Esophagus squamous epithelium (tissue), 5 donors: Measurements from ENCODE around the gene DNAH7. TPM values are rescaled to one million over a fixed set of nuclear protein-coding genes. Genes with fewer than 3 reads are reported as not detected.

ENCODE experiments used
- DNase-seq: peaks from one replicate; lab custom pipeline; 2025; lab: John Stamatoyannopoulos, UW
- H3K27ac ChIP-seq, 4 donors: fragments of 200-600 bp; sonication (generic); one replicate each; pipeline ENCODE4 v1.5.1; 2016 to 2019; ENCODE audit warnings: mild to moderate bottlenecking in 1 of 4
- H3K27me3 ChIP-seq, 4 donors: fragments of 200-600 bp; sonication (generic); 1 replicate in 3 of 4; 2 replicates in 1 of 4; pipeline versions ENCODE4 v1.5.1 to v1.6.0; 2017 to 2021; ENCODE audit warnings: antibody characterized with exemption in 1 of 4
- H3K36me3 ChIP-seq, 3 donors: fragments of 200-600 bp; sonication (generic); one replicate each; pipeline ENCODE4 v1.5.1; 2016 to 2019
- H3K4me1 ChIP-seq, 3 donors: fragments of 200-600 bp; sonication (generic); one replicate each; pipeline ENCODE4 v1.5.1; 2017 to 2019
- H3K4me3 ChIP-seq, 4 donors: fragments of 200-600 bp; sonication (generic); 1 replicate in 3 of 4; 2 replicates in 1 of 4; pipeline ENCODE4 v1.5.1; 2016 to 2019; ENCODE audit warnings: mild to moderate bottlenecking in 2 of 4, moderate library complexity in 1 of 4
- H3K9me3 ChIP-seq, 3 donors: fragments of 200-600 bp; sonication (generic); one replicate each; pipeline ENCODE4 v1.5.1; 2016 to 2019
- POLR2A ChIP-seq, 4 donors: fragments of 450-650 bp; IDR thresholded peaks; one replicate each; pipeline ENCODE4 v1.6.1; 2017; ENCODE audit warnings: antibody characterized with exemption in 4 of 4, mild to moderate bottlenecking in 4 of 4, moderate library complexity in 3 of 4
- WGBS, 2 donors: methylation state at CpG; one replicate each; pipeline ENCODE4 v1.1.5; 2018; 5-methylcytosine and 5-hydroxymethylcytosine counted together
- intact Hi-C: fragments of 100-400 bp; cut with DNase I; formaldehyde crosslinking; loops from one replicate; pipeline ENCODE4 v1.15.0; 2022
- total RNA-seq, 4 donors: library from RNA; depleted of rRNA; stranded (reverse); fragments of >200 nt; gene quantifications; one replicate each; pipeline ENCODE4 v1.1.0, GENCODE V29; 2016
- TF ChIP-seq, protein P1 (sequence below), 6 experiments: fragments of 450-650 bp in 4 of 6; fragments of 200-600 bp in 2 of 6; sonication (generic) in 2 of 6; IDR thresholded peaks; one replicate each; pipeline ENCODE4 v1.5.1; 2016 to 2019; ENCODE audit warnings: antibody characterized with exemption in 6 of 6, mild to moderate bottlenecking in 4 of 6, moderate library complexity in 4 of 6
- donor health status: DM: yes; HTN: yes; CAD: no.

The DNAH7 gene
- total RNA-seq, 4 donors from 2014 or later = 0.15 to 0.76 (median 0.28) TPM

DNA sequence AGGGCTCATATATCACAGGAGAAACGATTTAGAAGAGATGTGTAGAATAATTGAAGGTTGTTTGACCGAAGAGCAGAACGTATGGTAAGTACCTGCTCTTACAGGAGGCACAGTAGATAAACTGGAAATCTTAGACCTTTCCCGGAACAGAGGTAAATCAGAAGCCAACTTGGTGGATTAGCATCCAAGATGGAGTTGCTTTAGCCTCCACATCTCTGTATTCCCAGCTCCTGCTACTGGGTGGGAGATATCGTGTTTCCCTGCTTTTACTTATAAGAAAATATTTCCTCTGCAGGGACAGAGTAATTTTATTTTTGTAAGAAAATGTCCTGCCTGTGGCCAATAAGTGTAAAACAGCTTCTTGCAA, 247.1 kb downstream of the DNAH7 start:
- Histone ChIP-seq H3K27me3 (no peaks in the 10 kb centered on the region), H3K27ac (no peak overlapping the region), H3K36me3 (no peaks in the 10 kb centered on the region), H3K4me1 (no peaks in the 10 kb centered on the region), H3K4me3 (no peak overlapping the region), H3K9me3 (no peaks in the 10 kb centered on the region)
- intact Hi-C loops = no loop called here
- no peak for DNase-seq
- 76 to 90% methylated on average over 5 of the region's 5 CpGs for WGBS, 2 donors
- no peak for TF ChIP-seq POLR2A (IDR thresholded peaks at IDR 0.05)
- TF ChIP-seq, protein P1, sequence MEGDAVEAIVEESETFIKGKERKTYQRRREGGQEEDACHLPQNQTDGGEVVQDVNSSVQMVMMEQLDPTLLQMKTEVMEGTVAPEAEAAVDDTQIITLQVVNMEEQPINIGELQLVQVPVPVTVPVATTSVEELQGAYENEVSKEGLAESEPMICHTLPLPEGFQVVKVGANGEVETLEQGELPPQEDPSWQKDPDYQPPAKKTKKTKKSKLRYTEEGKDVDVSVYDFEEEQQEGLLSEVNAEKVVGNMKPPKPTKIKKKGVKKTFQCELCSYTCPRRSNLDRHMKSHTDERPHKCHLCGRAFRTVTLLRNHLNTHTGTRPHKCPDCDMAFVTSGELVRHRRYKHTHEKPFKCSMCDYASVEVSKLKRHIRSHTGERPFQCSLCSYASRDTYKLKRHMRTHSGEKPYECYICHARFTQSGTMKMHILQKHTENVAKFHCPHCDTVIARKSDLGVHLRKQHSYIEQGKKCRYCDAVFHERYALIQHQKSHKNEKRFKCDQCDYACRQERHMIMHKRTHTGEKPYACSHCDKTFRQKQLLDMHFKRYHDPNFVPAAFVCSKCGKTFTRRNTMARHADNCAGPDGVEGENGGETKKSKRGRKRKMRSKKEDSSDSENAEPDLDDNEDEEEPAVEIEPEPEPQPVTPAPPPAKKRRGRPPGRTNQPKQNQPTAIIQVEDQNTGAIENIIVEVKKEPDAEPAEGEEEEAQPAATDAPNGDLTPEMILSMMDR (IDR thresholded peaks at IDR 0.05) = no peak

DNA sequence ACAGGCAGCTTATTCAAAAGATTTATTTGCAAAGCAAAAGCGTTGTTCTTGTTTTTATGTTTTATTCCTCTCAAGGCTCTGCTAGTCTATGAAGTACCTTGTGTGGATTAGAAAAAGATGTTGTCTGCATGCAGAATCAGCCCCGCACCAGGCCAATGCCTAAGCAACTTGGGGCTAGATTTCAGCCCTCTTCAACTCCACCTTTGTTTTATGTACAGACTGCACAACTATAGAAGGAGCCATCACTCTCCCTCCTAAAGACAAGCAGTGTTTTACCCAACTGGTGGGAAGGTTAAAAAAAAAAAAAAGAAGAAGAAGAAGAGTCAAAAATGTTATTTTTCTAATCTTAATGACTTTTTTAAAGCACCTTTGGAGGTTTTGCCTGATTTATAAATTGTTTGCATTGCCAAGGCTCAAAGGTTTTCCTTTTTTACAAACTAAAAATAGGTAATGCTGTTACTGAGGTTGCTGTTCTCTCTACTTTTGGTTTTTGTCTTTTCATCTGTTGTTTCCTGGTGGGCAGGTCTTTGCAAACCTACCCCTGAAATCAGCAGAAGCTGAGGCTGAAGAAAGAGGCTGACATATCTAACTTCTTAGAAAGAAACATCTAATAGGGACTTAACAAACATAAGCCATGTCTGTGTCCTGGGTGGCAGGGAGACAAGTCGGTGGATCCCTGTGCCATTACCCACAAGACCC, 247.6 kb downstream of the DNAH7 start:
- no peaks in the 10 kb centered on the region for H3K9me3 ChIP-seq
- DNase-seq = no peak
- 82 to 86% methylated on average over 3 of the region's 3 CpGs for WGBS, 2 donors
- no peak overlapping the region for H3K4me3 ChIP-seq
- H3K27ac ChIP-seq = no peak overlapping the region
- no peaks in the 10 kb centered on the region for H3K4me1 ChIP-seq
- H3K36me3 ChIP-seq = no peaks in the 10 kb centered on the region
- intact Hi-C loops = no loop called here
- H3K27me3 ChIP-seq = no peaks in the 10 kb centered on the region
- TF ChIP-seq POLR2A (IDR thresholded peaks at IDR 0.05) = no peak
- TF ChIP-seq, protein P1 (IDR thresholded peaks at IDR 0.05) = no peak

DNA sequence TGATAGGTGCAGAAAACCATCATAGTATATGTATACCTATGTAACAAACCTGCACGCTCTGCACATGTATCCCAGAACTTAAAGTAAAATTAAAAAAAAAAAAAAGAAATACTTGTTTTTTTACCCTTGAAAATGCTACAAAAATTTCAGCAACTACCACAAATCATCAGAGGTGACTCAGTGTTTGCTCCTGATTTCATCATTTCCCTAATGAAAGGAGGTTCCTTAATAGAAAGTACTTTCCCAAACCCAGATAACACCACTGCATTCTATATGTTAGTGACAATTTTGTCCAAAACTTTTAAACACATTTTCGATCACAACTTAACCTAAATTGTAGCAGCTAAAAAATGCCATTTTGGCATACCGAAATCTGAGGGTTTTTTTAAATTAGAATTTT, 248.3 kb downstream of the DNAH7 start:
- 83 to 88% methylated on average over 3 of the region's 3 CpGs for WGBS, 2 donors
- Histone ChIP-seq H3K9me3 (no peaks in the 10 kb centered on the region), H3K36me3 (no peaks in the 10 kb centered on the region), H3K4me3 (no peak overlapping the region), H3K4me1 (no peaks in the 10 kb centered on the region), H3K27ac (no peak overlapping the region), H3K27me3 (no peaks in the 10 kb centered on the region)
- no peak for DNase-seq
- intact Hi-C loops = no loop called here
- TF ChIP-seq, protein P1 (IDR thresholded peaks at IDR 0.05) = no peak
- TF ChIP-seq POLR2A (IDR thresholded peaks at IDR 0.05) = no peak

GRCh38 chr2:195819276-195819675, 249.4 kb downstream of the DNAH7 start:
- 50 to 63% methylated on average over 1 of the region's 1 CpG for WGBS, 2 donors
- intact Hi-C loops = no loop called here
- no peaks in the 10 kb centered on the region for H3K27me3 ChIP-seq
- H3K4me1 ChIP-seq = no peaks in the 10 kb centered on the region
- H3K4me3 ChIP-seq = no peak overlapping the region
- no peaks in the 10 kb centered on the region for H3K36me3 ChIP-seq
- DNase-seq = no peak
- no peak overlapping the region for H3K27ac ChIP-seq
- H3K9me3 ChIP-seq = no peaks in the 10 kb centered on the region
- TF ChIP-seq, protein P1 (IDR thresholded peaks at IDR 0.05) = no peak
- no peak for TF ChIP-seq POLR2A (IDR thresholded peaks at IDR 0.05)

DNA sequence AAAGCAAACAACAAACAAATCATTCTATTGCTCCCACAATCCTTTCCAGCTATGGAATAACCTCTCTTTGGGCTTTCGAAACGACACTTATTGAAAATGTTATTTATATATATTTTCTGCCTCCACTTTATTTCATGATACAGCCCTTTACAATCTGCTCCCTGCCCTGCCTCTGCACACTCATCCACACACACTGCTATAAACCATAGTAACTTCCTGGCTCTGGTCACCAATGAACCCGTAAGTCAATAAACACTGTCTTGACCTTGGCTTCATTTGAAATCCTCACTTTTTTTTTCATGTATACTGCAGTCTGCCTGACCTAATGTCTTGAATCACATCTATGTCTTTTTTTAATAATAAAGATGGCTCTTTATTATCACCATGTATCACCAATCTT, 250.1 kb downstream of the DNAH7 start:
- intact Hi-C loops = no loop called here
- DNase-seq = no peak

More for the DNA sequence above, 250.1 kb downstream of the DNAH7 start:
- TF ChIP-seq, protein P1 (IDR thresholded peaks at IDR 0.05) = no peak
- TF ChIP-seq POLR2A (IDR thresholded peaks at IDR 0.05) = no peak
- no peaks in the 10 kb centered on the region for H3K36me3 ChIP-seq
- H3K4me3 ChIP-seq = no peak overlapping the region
- no peaks in the 10 kb centered on the region for H3K4me1 ChIP-seq
- 79 to 81% methylated on average over 3 of the region's 3 CpGs for WGBS, 2 donors
- H3K9me3 ChIP-seq = no peaks in the 10 kb centered on the region
- no peak overlapping the region for H3K27ac ChIP-seq
- no peaks in the 10 kb centered on the region for H3K27me3 ChIP-seq
